ENCODE results near the gene FJX1.

FJX1 gene, protein sequence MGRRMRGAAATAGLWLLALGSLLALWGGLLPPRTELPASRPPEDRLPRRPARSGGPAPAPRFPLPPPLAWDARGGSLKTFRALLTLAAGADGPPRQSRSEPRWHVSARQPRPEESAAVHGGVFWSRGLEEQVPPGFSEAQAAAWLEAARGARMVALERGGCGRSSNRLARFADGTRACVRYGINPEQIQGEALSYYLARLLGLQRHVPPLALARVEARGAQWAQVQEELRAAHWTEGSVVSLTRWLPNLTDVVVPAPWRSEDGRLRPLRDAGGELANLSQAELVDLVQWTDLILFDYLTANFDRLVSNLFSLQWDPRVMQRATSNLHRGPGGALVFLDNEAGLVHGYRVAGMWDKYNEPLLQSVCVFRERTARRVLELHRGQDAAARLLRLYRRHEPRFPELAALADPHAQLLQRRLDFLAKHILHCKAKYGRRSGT

DNA sequence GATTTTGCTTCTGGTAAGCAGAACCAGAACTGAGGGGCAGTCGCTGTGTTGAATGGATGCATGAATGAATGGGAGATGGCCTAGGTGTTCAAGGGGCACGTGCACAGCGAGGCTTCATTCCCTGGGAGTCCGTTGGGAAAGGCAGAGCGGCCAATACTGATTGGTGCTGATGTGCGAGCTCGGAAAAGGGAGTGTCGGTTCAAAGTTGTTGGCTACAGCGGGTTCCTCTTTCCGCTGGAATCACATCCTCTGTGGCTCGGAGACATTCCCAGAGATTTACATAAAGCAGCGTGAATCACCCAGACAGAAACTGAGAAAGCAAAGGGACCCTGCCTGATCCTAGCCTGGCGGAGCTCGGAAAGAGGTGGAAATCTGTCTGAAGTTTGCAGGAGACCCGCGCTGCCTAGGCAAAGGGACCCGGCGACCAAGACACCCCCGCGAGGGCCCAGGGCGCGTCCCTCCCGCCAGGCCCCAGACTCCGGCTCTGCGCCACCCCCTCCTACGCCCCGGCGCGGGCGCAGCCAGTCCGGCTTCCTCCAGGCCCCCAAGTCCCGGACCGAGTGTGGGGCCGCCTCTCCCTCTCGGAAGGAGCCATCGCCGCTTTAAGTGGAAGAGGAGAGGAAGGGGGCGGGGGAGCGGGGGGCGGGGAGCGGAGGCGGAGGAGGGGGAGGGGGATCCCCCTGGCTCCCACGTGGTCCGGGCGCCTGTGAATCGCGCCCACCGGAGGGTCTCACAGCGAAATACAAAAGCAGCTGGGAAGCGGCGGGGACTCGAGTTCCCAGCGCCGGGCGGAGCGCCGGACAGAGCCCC lies at the start of gene FJX1:
FJX1 (plus strand) TSS at position 774 of the 810 bp plus-strand sequence. CDS start 177 bp downstream, outside the sequence.
- no peak for DNase-seq (ENCODE audit: low read depth, low spot score)

DNA sequence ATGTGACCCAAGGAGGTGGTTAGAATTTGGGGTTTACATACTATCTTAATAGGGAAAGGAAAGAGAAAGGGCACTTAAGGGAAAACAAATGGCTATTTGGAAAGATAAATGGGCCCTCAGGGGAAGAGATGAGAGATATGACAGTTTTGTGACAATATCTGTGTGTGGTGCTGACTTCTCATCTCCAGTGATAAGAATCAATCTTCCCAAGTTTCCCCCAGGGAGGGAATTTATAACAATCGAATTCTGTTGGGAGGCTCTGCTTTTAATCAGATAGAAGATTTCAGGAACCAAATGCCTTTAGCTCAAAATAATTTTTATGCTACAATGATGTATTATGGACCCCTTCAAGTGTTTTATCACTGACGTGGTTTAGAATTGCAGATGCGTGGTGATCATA lies 46.6 kb upstream of the FJX1 start:
- DNase-seq (ENCODE audit: low read depth, low spot score) = no peak

DNA sequence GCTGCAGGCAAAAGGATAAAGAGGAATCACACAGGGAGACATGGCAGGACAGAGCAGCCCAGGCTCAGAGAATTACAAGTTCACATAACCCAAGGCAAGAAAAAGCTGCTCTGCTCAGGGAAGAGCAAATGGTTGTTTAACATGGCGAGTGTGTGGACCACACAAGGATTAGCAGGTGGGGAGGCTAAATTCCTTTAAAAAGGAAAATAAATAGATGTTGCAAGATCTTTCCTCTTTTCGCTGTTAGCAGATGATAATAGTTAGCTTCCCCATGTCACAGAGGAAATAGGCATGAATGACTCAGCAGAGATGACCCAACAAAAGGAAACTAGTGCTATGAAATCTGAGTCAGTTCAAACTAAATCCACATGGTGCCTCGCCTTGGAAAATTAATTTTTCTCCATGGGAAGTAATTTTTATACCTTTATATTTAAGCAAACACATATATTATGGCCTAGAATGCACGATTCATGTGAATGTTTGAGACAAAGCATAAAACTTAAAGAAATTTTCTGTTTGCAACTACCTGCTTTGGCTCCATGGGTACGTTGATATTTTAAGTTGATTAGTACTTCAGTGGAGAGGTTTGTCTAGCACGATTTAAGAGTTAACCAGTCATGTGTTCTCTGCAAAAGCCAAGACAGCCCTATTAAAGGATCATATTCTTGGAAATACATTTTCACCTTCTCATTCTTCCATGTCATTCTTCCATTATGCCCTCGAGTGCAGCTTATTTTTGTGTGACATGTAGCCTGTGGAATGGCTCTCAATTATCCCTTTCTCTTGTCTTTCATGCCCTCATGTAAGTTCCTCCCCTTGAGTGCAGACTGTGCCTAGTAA lies 38.5 kb upstream of the FJX1 start:
- no peak for DNase-seq (ENCODE audit: low read depth, low spot score)

DNA sequence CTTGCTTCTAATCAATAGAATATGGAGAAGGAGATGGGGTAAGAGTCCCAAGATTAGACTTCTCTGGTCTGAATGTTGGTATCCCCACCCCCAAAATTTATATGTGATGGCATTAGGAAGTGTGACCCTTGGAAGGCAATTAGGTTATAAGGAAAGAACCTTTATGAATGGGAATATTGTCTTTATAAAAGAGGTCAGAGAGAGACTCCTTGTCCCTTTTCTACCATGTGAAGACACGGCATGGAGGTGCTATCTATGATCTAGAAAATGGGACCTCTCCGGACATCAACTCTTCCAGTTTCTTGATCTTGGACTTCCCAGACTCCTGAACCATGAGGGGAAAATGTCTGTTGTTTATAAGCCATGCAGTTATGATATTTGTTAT lies 37.9 kb upstream of the FJX1 start:
- no peak for DNase-seq (ENCODE audit: low read depth, low spot score)

DNA sequence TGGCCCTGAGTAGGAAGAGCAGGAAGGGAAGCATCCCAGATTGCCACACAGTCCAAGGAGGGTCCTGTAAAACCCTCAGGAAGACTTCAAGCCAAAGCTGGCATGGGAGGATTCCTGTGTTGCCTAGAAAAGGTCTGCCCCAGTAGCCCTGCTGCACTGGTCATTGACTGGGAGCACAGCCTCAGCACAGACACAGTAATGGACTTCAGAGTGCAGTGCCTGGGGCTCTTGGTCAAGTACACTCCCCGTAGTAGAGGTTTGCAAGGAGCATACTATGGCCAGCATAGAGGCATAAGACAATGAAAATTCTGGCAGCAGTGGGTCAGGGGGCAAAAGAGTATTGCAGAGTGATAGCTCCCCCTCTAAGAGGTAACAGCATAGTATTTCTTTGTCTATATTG lies 36.2 kb upstream of the FJX1 start:
- no peak for DNase-seq (ENCODE audit: low read depth, low spot score)

DNA sequence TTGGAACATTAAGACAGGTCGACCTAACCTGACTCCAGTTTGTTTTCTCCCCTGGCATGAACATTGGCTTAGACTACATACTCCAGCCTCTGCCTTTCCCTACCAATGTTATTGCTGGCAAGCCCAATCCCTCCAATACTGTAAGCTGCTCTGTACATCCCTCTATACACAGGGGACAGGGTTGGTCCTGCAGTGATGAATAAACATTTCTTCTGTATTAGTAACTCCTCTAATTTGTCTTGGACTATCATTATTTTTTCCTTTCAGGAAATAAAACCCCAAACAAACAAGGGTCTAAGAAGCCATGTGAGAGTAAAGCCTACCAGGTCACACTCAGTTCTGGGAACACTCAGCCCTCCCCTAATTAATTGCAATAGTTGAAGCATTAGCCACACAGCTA lies 35.1 kb upstream of the FJX1 start:
- no peak for DNase-seq (ENCODE audit: low read depth, low spot score)

DNA sequence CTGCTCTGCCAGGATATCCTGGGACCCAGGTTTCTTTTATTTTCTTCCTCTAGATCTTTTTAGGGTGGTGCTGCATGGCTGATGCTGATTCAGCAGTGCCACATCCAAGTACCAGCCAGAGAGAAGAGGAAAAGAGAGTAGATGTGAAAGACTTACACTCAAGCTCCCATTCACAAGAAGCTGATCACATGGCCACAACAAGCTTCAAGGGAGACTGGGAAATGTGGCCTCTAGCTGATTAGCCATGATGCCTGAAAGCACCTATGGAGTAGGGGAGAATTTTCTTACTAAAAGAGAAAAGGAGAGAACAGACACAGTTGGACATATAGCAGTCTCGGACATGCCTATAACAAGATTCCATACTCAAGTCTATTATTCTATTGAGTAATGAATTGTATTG lies 34.4 kb upstream of the FJX1 start:
- no peak for DNase-seq (ENCODE audit: low read depth, low spot score)

DNA sequence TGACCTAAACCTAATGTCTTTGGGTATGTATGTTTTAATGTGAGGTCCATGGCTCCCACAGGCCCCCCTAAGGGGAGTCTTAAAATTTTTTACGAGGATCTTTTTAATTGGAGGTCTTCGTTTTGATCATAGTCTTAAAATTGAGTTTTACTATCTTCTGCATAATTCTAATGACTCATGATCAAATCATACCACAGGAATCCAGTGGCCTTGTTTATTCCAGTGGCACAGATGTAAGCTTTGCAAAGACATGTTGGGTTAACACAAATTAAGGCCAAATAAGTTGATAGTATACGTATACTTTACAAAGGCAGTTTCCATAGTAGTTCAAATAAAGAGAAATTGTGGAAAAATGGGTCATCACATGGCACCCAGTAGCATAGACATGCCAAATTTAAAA lies 33.9 kb upstream of the FJX1 start:
- DNase-seq (ENCODE audit: low read depth, low spot score) = no peak

DNA sequence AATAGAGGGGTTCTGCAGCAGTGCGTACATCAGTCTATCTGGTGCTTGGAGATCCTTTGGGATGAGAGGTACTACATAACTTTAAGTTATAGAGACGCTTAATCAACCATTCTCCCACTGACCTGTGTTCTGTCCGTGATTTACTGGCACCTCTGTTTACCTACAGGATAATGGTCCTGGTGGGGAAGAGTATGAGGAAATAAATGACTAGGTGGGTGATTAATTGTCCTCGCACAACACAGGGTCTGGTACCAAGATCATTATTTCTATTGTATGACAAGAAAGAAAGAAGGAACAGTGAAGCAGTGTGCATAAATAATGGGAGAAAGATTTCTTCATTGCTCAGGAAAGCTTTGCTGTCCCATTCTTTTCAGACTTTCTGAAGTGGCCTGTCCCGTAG lies 32.8 kb upstream of the FJX1 start:
- no peak for DNase-seq (ENCODE audit: low read depth, low spot score)

DNA sequence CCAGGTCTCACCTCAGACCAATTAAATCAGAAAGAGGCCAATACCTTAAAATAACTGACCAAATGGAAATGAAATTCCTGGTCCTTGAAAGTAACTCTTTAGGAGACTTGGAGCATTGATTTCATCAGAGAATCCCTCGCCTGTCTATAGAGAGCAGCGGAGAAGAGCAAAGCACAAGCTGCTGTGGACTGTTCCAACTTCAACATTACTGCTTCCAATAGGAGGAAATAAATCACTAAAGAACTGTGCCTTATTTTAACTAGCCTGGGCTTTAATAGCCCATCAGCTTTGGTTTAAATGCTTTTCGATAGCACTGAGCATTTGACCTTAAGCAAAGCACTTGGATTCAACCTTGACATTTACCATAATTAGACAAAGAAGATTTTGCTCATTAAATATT lies 32.0 kb upstream of the FJX1 start:
- DNase-seq (ENCODE audit: low read depth, low spot score) = no peak

DNA sequence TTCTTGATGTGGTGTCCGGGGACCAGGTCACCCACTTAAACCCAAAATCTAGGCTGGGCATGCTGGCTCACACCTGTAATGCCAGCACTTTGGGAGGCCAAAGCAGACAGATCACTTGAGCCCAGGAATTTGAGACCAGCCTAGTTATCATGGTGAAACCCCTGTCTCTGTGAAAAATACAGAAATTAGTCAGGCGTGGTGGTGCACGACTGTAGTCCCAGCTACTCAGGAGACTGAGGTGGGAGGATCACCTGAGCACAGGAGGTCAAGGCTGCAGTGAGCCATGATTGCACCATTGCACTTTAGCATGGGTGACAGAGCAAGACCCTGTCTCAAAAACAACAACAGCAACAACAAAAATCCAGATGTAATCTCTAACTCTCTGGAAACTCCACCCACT lies 30.3 kb upstream of the FJX1 start:
- DNase-seq (ENCODE audit: low read depth, low spot score) = no peak

DNA sequence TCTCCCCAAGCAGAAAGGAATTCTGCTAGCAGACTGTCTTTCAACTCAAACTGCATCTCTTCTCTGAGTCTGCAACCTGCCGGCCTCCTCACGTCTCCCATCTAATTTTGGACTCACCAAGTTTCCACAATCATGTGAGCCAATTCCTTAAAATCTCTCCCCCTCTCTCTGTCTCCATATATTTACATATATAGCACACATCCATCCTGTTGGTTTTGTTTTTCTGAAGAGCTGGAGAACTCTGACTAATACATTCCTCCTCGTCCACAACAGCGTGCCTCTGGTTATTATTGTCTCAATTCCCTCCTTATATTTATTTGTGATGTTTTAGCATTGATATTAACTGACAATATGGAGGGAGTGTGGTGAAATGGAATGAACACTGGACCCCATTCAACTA lies 29.6 kb upstream of the FJX1 start:
- no peak for DNase-seq (ENCODE audit: low read depth, low spot score)

DNA sequence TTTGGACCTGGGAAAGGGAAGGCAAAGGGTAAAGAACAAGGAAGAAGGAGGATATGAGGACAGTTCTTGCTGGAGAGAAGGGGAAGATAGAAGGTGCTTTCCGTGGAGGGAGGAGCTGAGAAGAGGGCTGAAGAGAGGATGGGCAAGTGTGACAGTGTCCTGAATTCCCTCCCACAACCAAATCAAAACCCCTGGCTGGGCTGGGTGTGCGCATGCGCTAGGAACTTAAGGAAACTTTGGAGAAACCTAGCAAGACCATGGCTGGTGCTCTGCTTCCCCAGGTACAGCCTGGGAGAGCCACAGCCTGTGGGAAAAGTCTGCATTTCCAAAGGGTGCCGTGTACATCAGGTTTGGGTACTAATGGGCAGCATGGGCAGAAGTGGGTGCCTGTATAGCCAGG lies 29.0 kb upstream of the FJX1 start:
- no peak for DNase-seq (ENCODE audit: low read depth, low spot score)

DNA sequence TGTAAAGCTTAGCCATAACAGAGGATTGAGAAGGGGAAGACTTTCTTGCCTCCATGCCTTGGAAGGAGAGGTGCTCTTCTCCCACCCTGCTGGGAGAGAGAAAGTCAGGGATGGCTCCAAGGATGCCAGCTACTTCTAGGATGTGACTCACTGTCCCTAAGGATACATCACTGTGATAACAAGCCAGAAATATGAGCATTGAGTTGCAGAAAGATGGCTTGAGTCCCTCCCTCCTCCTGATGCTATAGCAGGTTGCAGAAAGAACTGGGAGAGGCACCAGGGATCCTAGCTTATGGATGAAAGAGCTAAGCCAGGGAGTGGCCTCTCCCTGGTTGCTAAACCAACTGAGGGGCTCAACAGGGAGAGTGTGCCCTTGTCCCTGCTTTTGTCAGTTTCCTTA lies 27.8 kb upstream of the FJX1 start:
- DNase-seq (ENCODE audit: low read depth, low spot score) = no peak

DNA sequence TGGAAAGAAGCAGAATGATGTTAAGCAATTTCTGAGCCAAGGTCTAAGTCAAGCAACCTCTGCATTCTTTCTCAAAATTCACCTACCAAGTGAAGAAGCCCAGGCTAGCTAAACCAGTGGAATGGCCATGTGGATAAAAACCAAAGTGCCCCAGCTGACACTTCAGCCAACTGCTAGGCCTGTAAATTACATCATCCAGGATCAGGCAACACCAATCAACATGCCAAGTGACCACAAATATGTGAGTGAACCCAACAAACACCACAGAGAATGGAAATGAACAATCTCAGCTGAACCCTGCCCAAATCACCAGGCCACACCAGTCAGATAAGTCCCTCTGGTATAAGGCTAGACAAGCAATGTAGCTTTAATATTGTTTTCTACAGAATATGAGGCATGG lies 25.1 kb upstream of the FJX1 start:
- no peak for DNase-seq (ENCODE audit: low read depth, low spot score)

DNA sequence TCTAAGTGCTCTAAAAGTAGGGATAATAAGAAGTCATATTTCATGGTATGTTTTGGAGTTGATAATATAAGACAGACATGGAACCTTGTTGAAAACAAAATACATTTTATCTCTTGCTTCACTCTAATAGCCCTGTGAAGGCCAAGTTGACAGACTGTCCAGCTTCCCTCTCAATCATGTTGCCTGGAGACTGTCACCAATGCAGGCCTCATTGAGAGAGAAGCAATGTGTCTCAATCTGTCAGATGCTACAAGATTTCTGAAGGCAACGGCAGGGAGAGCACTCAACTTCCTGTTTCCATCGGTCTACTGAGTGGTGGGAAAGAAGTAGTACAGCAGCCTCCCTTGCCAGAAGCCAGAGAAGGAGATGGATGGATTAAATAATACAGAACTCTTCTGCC lies 23.6 kb upstream of the FJX1 start:
- DNase-seq (ENCODE audit: low read depth, low spot score) = no peak

DNA sequence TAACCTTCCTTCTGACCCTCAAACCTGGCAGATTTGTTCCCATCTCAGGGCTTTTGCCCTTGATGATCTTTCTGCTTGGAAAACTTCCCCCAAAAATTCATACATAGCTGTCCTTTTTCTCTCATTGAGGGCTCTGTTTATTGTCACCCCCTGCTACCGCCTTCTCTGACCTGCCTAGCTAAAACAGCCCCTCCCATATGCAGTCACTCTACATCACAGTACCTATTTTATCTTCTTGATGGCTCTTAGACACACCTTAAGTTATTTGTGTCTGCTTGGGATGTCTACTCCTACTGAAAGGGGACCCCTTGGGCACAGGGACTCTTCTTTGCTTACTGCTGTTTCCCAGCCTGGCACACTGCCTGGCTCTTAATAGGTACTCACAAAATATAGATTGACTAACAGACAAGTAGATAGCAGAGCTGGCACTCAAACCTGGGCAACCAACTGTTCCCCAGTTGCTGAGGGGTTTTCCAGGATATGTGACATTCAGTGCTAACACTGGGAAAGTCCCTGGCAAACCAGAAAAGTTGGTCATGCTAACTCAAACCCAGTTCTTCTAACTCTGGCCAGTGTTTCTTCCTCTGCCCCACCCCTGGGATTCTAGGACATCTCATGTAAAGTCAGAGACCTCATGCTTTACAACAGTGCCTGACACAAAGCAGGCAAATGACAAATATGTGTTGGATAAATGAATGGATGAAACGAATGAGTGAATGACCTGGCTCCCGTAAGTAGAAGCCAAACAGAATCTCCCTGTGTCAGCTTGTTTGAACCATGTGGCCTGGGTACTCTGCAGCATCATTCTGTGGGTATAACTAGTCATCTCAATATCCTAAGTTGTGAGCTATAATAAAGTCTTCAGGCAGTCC lies 19.8 kb upstream of the FJX1 start:
- no peak for DNase-seq (ENCODE audit: low read depth, low spot score)

DNA sequence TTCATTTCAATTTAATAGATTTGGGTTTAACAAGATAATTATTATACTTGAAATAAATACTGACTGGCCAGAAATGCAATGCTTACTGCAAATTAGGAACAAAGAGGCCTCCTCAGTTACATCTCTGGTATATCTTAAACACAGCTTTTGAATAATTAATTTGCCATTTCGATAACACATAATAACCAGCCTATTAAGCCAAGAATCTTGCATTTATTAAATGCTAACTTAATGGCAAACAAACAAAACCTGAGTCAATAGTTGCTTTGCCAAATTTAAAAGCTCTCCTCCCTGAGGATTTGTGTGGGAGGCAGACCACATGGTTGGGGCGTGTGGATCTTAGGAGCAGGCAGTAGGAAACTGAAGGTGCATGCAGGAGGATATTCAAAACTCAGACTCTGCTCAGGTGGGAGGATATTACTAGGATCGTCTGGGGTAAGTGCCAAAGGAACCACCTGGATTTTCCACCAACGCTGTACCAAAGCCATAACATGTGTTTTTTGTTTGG lies 17.9 kb upstream of the FJX1 start:
- DNase-seq (ENCODE audit: low read depth, low spot score) = no peak

DNA sequence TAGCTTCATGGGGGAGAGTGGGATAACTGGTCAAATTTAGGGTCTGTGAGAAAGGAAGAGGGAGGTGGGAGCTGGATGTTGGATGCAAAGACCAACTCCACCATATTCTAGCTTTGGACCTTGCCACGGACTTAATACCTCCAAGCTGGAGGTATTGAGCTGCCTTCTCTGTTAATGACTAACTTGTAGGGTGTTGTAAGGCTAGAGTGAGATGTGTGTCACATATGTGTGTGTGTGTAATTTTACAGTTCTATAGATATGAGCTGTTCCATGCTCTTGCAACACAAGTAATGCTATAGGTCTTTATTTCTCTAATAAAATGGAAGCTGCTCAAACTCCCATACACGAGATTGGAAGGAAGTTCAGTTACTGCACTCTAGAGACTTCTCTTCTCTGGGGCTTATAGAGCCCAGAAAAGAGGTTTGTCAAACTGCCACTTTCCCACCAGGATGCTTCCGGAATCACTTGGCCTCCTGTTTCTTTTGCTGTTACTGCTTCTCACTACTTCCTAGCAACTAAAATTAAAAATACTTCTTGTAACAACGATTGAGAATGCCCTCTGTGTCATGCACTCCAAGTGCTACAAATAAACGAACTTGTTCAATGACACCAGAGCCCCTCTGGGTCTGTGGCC lies 16.0 kb upstream of the FJX1 start:
- no peak for DNase-seq (ENCODE audit: low read depth, low spot score)

DNA sequence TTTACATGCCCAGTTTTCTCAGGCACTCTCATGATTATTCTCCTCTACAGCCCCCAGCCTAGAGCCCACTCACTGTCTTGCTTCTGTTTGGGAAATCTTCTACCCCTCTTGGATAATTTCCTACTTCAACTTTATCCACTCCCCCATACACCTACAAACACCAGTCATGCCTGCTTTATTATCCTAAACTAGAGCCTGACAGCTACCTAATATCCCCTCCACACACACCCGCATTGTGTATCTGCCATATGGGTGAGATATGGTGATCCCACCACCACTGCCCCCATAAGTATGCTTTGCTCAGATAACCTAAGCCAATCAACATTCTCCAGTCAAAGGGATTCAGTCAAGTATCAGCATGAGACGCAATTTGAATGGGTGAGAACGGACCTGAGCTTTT lies 15.3 kb upstream of the FJX1 start:
- DNase-seq (ENCODE audit: low read depth, low spot score) = no peak

DNA sequence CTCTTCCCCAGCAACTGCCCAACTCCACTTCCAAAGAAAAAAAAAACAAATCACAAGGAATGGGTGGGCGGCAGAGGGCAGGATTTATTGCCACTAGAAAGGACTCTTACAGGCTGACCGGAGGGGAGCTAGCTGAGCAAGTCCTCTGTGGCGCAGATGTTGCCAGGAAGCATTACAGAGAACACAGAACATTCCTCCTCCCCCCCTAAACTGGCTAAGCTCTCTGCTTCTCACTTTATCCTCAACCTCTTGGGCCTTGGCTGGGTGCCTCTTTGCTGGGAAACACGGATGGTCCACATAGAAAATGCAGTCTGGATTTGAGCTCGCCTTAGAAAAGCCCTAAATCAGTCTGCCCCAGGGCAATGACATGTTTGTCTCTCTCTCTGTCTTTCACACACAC lies 12.6 kb upstream of the FJX1 start:
- no peak for DNase-seq (ENCODE audit: low read depth, low spot score)

Measured in activated naive CD8-positive, alpha-beta T cell treated with anti-CD3 and anti-CD28 coated beads, Interleukin-2, amount 50 U/mL, for 16 hours (primary cell).